Right lung (tissue), 10 donors: ENCODE data around the gene AQR. TPM values are rescaled to one million over a fixed set of nuclear protein-coding genes. Genes with fewer than 3 reads are reported as not detected.

Source experiments
- DNase-seq, 2 donors: peaks; one replicate each; pipeline ENCODE4 v3.0.0-alpha.2; 2013
- long read RNA-seq, 8 donors: transcript quantifications; one replicate each; lab custom pipeline, GENCODE V29; 2026
- polyA plus RNA-seq, 5 donors: library from polyadenylated mRNA; unstranded; fragments of 120-200 nt; gene quantifications; one replicate each; pipeline versions ENCODE4 v1.2.1 to v1.2.3, GENCODE V29; 2013; ENCODE audit warnings: inconsistent platforms in 1 of 5, low replicate concordance in 1 of 5; ENCODE audit not compliant: insufficient read length in 5 of 5, insufficient read depth in 1 of 5

The AQR gene
- 10 to 100 TPM; 35.2 to 53.4 (median 45.5) TPM for polyA plus RNA-seq
- long read RNA-seq, donor 1, full-length matches to known transcripts: 16 of 16 reads
- long read RNA-seq, donor 1, partial matches to known transcripts: 0 of 16 reads
- long read RNA-seq, donor 1, other reads (novel, unspliced or antisense): 0 of 16 reads
- long read RNA-seq, donor 2, partial matches to known transcripts: 0 of 1 reads
- long read RNA-seq, donor 2, other reads (novel, unspliced or antisense): 0 of 1 reads
- long read RNA-seq, donor 3, full-length matches to known transcripts: 5 of 5 reads
- long read RNA-seq, donor 3, partial matches to known transcripts: 0 of 5 reads
- long read RNA-seq, donor 3, other reads (novel, unspliced or antisense): 0 of 5 reads
- long read RNA-seq, donor 4, full-length matches to known transcripts: 8 of 8 reads
- long read RNA-seq, donor 4, partial matches to known transcripts: 0 of 8 reads
- long read RNA-seq, donor 4, other reads (novel, unspliced or antisense): 0 of 8 reads
- long read RNA-seq, donor 5, full-length matches to known transcripts: 12 of 17 reads
- long read RNA-seq, donor 5, partial matches to known transcripts: 5 of 17 reads
- long read RNA-seq, donor 5, other reads (novel, unspliced or antisense): 0 of 17 reads
- long read RNA-seq, donor 6, full-length matches to known transcripts: 7 of 7 reads
- long read RNA-seq, donor 6, partial matches to known transcripts: 0 of 7 reads
- long read RNA-seq, donor 6, other reads (novel, unspliced or antisense): 0 of 7 reads
- long read RNA-seq, donor 7, full-length matches to known transcripts: 4 of 4 reads
- long read RNA-seq, donor 7, partial matches to known transcripts: 0 of 4 reads
- long read RNA-seq, donor 7, other reads (novel, unspliced or antisense): 0 of 4 reads
- long read RNA-seq, donor 8, full-length matches to known transcripts: 4 of 4 reads
- long read RNA-seq, donor 8, partial matches to known transcripts: 0 of 4 reads
- long read RNA-seq, donor 8, other reads (novel, unspliced or antisense): 0 of 4 reads

GRCh38 chr15:34969340-34970097 lies at the start of gene AQR:
AQR (minus strand) TSS chr15:34969742; CDS start chr15:34969613, 129 bp downstream.
- DNase-seq: peak; percentile 92 to 94

- DNase-seq: no peak
Observed at GRCh38 chr15:35014241-35014640, 44.7 kb upstream of the AQR start.

- DNase-seq: no peak
Observed at GRCh38 chr15:35013370-35013769, 43.8 kb upstream of the AQR start.

- DNase-seq: no peak
Observed at GRCh38 chr15:35007397-35007796, 37.9 kb upstream of the AQR start.

GRCh38 chr15:35005933-35006332 lies 36.4 kb upstream of the AQR start:
- DNase-seq: no peak

- no peak for DNase-seq
Observed at GRCh38 chr15:35003928-35004327, 34.4 kb upstream of the AQR start.

GRCh38 chr15:35000511-35000910 lies 31.0 kb upstream of the AQR start:
- no peak for DNase-seq

GRCh38 chr15:34999906-35000305 lies 30.4 kb upstream of the AQR start:
- DNase-seq: no peak

- DNase-seq: no peak
Observed at GRCh38 chr15:34994925-34995324, 25.4 kb upstream of the AQR start.

GRCh38 chr15:34993877-34994276 lies 24.3 kb upstream of the AQR start:
- no peak for DNase-seq

GRCh38 chr15:34993412-34993811 lies 23.9 kb upstream of the AQR start:
- DNase-seq: no peak

GRCh38 chr15:34988027-34988902 lies 18.7 kb upstream of the AQR start, which contains the start of gene ZNF770:
ZNF770 (minus strand) TSS chr15:34988287; CDS start chr15:34983434, 4,853 bp downstream.
- peak; percentile 88 to 89 for DNase-seq

- no peak for DNase-seq
Observed at GRCh38 chr15:34987609-34988026, 18.1 kb upstream of the AQR start.

- no peak for DNase-seq
Observed at GRCh38 chr15:34986771-34987480, 17.4 kb upstream of the AQR start.

- DNase-seq: no peak
Observed at GRCh38 chr15:34986326-34986725, 16.8 kb upstream of the AQR start.

- DNase-seq: no peak
Observed at GRCh38 chr15:34984889-34985630, 15.5 kb upstream of the AQR start.

- no peak for DNase-seq
Observed at GRCh38 chr15:34976743-34977142, 7.2 kb upstream of the AQR start.

- no peak for DNase-seq
Observed at GRCh38 chr15:34976073-34976472, 6.5 kb upstream of the AQR start.

- DNase-seq: no peak
Observed at GRCh38 chr15:34973512-34973911, 4.0 kb upstream of the AQR start.
